GM08714 (cell line): ENCODE measurements around the gene OGA.
A peak's percentile ranks its signal among the peaks of the same experiment; 100 is the strongest.

ENCODE experiments used
- H3K4me3 ChIP-seq: fragments of 200-500 bp; sonication (Bioruptor generic); 2 replicates; pipeline ENCODE4 v1.5.1; 2014; ENCODE audit warnings: mild to moderate bottlenecking, low read length, inconsistent platforms
- ZNF274 ChIP-seq: IDR thresholded peaks from 2 replicates; pipeline ENCODE4 v1.6.1; 2012; ENCODE audit warnings: mild to moderate bottlenecking, low read depth, low read length

Gene OGA

DNA sequence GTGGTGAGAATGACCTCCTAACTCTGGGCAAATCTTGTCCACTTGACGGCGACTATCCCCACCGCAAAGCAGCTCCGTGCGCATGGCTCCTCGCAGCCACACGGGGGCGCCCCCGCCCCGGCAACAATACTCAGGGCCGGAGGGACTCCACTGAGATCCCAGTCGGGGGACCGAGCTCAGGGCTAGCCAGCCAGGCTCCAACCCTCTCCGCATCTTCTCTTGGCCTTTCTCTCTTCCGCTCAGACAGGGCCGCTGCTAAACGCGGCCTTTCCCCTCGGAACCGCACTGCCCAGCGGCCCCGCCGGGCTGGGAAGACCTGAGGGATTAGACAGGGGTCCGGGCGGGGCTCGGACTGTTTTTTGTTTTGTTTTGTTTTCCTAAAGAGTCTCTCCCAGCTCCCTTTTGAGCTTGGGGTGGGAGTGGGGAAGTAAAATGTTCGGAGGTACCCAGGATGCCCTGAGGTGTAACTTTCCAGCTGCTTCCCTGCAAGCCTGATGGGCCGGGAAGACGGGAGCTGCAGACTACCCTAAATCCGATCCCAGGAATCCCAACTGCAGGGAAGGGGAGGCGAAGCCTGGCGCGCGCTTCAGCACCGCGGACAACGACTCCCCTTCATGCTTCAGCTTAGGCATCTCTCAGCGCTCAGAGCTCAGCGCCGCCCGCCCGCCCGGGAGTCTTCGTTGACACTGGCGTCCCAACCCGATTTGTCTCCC is 22.7 kb upstream of the OGA start:
- TF ChIP-seq ZNF274: no peak
- peak overlapping the region; percentile 55; the same call in 1 of the 2 replicates for H3K4me3 ChIP-seq

DNA sequence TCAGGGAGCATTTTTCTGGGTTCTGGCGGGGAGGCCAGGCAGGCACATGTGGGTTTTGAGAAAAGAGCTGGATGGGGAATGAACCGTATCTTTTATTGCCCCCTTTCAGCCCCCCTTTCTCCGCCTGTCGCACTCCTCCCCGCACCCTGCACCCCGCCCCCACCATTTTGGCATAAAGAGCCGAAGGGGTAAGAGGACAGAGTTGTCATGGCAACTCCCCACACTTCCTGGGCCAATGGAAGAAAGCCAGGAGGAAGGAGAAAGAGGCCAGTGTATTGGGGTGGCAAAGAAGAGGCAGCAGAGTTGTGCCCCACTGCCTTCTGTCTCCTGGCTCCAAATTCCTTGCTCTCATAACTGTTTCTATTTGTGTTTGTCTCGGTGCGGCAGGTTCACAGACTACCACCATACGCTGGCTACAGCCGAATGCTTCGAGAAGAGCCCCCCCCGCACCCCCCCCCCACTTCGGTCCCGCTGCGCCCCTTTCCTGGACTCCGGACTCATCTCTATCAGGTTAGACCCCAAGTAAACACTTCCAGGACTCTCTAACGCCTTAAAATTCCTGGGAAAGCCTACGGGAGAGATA is 21.9 kb upstream of the OGA start:
- no peak for TF ChIP-seq ZNF274
- peak overlapping the region; percentile 20; the same call in 1 of the 2 replicates for H3K4me3 ChIP-seq

DNA sequence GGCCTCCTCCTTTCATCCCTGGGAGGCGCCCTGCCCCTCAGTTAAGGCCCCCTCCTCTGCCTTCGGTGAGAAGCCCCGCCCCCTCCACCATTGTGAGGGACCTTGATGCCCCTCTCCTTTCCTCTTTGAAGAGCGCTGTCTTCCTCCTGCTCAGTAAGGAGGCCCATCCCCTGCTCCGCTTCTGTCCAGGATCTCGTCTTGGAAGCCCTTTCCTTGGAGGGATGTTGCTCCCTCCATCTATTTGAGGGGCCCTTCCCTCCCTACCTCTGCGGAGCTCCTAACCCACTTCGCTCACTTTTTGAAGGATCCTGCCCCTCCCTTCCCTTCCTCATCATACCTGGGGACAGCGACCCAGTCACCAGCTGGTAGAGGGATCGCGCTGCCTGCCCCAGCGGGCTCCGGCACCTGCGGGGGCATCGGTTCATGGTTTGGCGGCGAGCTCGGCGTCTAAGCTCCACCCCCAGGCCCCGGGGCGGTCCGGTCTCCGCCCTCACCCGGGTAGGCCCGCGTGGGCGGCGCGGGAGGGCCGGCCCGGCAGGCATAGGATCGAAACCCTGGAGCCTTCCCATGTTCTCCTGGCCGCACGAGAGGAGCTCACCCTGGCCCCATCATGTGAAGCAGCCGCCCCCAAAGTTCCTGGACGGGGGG is 21.3 kb upstream of the OGA start:
- no peak for TF ChIP-seq ZNF274
- peak overlapping the region; percentile 20; the same call in 1 of the 2 replicates for H3K4me3 ChIP-seq

DNA sequence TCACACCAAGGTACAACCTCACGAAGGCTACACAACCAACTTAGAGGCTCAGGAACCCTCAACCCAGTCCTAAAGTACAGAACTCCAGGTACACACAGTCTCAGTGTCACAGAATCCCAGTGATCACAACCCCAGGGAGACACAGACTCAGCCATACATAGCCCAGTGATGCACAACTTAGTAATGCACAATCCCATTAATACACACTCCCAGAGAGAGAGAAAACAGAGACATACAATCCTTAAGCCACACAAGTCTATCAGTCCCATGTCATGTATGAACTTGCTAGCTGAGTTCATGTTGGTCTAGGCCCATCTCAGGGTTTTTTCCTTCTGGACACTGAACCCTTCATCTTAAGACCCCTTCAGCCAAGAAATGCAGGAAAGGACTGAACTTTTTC is 20.8 kb upstream of the OGA start:
- no peak overlapping the region for H3K4me3 ChIP-seq
- TF ChIP-seq ZNF274: no peak

DNA sequence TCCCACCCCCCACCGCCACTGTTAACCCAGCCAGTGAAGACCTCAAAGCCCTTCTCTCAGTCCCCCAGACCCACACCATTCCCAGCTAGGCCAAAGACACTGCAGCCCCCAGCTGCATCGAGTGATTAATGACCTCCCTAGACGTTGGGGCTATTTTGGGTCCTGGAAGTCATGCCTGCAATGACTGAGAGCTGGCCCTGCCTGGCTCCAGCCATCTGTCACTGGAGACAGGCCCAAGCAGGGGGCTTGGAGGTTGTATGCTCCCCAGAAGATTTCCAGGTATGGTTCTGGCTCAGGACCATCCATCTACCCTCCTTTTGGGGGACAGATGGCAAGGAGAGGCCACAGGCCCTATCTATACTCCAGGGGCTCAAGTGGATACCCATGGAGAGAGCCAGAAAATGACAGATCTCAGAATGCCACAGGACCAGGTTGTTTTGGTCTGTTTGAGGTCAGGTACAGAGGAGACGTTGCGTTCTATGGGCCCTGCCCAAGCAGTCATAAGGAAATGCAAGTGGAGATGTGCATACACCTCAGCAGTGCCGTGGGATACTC is 20.2 kb upstream of the OGA start:
- no peak overlapping the region for H3K4me3 ChIP-seq
- no peak for TF ChIP-seq ZNF274

DNA sequence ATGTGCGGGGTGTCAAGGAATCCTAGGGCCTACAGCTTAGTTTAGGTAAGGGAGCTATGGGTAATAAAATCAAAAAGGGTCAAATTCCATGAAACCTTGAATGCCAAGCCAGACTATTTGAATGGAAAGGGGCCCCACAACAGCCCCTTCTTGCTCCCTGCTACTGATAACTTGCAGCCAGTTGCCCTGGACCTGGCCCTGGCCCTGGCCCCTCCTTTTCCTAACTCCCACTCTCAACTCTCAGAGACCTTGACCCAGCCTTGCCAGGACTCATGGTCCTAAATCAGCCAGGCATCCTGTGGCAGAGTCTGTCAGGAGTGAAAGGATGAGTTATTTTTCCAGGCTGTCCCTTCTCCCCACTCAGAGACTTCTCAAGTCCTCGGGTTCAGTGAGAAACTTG is 19.5 kb upstream of the OGA start:
- no peak overlapping the region for H3K4me3 ChIP-seq
- TF ChIP-seq ZNF274: no peak

DNA sequence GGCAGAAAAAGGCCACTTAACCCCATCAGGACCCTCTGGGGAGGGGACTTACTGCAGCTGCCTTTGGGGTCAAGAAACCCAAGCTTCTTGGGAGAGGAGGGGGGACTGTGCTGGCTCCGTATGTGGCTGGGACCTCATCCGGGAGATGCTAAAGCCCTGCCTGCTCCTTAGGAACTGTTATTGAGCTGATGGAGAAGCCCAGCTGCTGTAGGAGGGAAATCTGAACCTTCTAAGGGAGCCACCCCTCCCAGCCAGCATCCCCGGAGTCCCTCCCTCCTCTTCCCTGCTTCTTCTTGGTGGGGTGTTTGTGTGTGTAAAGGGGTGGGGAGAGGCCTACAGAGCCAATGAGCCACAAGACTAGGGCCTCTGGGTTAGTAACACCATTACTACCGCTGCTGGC is 17.1 kb upstream of the OGA start:
- TF ChIP-seq ZNF274: no peak
- H3K4me3 ChIP-seq: no peak overlapping the region

DNA sequence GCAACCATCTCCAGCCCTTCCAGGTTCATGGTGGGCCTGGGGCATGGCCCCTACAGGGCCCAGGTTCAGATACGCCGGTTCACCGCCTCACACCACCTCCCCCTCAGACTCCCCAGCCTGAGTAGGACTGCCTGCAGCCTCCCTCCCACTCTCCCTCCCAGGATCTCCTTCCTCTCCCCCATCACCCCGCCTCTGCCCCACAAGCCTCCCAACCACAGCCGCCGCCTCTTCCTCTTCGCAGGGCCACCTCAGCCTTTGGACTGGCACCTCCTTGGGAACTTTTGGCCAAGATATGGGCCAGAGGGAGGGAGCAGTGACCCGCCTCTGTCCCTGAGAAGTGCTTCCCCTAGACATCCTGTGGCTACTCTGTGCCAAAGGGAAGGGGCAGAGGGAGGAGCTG is 16.1 kb upstream of the OGA start:
- H3K4me3 ChIP-seq: no peak overlapping the region
- TF ChIP-seq ZNF274: no peak

DNA sequence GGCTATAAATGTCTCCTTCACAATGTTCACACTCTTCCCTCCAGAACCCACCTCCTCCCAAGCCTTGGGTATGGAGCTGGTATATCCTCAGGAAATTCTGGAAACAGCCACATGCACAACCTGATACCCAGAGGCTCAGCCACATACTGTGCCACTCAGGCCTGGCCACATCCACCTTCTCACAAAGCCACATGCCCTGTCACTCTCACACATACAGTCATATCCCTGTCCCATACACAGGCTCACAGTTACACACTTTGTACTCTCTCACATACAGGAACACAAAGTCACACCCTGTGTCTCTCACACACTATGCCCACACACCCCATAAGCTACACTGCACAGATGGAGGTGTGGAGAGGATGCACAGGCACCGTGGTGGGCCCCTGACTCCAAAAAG is 15.2 kb upstream of the OGA start:
- no peak overlapping the region for H3K4me3 ChIP-seq
- no peak for TF ChIP-seq ZNF274

DNA sequence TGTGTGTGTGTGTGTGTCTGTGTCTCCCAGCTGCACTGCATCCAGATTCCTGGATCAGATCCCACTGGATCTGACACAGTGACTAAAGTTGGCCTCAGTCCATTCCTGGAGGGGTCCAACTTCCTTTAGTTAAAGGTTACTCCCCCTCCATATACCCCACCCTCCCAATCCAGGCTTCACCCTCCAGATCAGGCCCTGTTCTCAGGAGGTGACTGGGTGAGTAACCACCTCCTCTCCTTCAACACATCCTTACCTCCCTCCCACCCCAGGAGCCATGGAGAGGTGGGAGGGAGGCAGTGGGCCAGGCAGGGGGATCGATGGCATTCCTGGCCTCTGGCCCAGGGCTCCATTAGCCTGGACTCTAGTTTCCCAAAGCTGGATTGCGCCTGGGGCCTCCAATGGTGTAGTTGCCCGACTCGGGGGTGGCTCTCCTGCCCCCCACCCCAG is 14.1 kb upstream of the OGA start:
- no peak overlapping the region for H3K4me3 ChIP-seq
- no peak for TF ChIP-seq ZNF274

DNA sequence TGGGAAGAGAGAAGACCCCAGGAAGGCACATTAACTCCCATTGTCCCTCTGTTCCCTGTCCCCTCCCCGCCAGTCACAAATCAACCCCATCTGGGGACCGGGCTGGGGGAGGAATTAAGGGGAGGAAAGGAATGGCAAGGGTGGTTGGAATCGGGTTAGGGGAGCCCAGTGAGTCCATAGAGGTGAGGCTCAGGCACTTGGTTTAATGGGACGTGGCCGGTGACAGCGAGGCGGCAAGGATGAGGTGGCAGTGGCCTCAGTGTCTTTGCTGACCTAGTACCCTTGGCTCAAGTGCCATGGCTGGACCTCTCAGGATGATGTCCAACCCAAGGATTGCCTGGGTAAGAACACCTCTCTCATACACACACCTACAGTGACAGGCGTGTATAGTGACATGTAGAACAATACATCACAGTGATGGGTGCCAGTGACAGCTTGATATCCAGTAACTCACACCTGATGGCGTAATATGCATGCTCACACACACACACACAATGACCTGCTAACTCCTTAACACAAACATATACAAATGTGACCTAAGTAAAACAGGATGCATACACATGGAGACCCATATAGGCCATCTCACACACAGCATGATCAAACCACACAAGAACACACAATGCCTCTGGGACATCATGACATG is 13.0 kb upstream of the OGA start:
- no peak for TF ChIP-seq ZNF274
- peak overlapping the region; percentile 54; the same call in 1 of the 2 replicates for H3K4me3 ChIP-seq

DNA sequence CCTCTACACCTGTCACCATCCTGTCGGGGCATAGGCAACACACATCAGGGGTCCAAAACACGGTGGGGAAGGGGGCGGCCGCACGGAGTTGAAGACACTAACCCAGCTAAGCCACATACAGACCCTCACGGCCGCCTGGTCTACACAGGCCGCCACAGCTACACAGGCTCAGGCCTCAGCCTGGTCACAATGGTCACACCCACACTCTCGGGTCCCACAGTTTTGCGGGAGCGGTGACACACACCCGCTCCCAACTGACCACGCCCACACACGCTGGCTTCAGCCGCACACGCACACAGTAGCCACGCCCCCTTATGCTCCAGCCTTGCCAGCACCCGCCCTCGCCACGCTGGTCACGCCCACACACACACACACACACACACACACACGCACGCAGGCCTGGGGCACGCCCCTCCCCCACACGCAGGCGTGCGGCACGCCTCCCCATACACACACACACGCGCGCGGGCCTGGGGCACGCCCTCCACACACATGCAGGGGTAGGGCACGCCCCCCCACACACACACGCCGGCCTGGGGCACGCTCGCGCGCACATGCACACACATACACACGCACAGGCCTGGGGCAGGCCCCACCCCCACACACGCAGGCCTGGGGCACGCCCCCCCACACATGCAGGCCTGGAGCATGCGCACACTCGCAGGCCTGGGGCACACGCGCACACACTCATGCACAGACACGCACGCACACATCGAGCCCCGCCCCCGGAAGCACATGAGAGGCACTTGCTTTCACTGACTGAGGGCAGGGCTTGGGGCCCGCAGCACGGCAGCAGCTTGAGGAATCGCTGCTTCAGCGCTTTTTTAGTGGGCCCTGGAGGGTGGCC is 12.3 kb upstream of the OGA start:
- TF ChIP-seq ZNF274: no peak
- H3K4me3 ChIP-seq: peak overlapping the region; percentile 54; the same call in 1 of the 2 replicates

DNA sequence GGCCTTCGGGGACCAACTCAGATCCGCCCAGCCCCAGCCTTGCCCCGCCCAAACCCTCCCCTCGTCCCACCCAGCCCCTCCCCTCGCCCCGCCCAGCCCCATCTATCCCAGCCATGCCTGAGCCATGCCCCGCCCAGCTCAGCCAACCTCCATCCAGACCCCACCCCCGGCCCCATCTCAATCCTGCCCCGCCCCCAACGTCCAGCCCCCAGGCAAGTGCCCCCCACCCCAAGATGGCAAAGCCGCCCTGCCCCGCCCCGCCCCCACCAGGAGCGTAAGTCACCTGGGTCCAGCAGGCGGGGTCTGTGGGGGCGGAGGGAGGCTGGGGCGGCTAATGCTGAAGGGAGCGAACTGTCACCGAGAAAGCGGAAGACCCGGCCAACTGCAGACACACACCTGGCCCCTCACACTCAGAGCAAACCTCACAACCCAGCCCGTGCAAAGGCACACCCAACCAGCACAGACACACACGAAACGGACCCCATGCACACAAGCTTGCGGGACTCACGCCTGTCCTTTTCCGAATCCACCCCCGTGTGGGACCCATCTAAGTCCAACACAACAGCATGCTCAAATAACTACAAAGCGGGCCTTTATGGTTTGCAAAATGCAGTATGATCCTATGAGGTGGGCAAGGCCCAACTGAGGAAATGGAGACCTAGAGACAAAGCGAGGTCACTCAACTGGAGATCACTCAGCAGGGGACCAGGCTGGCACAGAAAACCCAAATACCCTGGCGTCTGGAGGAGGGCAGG is 11.5 kb upstream of the OGA start:
- TF ChIP-seq ZNF274: no peak
- peak overlapping the region; percentile 54; the same call in 1 of the 2 replicates for H3K4me3 ChIP-seq
